HG02610 (cell line): ENCODE results near the gene LDLRAD2.

Experiments used
- ATAC-seq: cut with Tn5 transposase; IDR thresholded peaks from one replicate; pipeline ENCODE4 v1.9.1; 2021; ENCODE audit warnings: mild to moderate bottlenecking, moderate library complexity; ENCODE audit not compliant: unreplicated experiment

LDLRAD2 gene

DNA sequence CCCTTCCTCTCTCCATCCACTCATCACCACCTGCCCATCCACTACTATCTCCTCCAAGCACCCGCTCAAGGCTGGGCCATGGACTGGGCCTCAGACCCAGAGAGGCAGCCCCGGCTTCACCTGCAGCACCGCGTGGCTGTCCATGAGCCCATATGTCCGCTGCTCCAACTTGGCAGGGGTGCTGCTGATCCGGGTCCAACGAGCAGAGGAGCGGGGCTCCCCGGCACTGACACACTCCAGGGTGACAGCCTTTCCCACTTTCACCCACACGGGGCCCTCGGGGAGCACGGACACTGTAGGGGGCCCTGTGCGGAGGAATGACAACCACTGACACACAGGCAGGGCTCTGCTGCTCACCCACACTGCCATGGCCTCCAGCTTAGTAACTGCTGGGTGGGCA lies 28.9 kb downstream of the LDLRAD2 start:
- no peak for ATAC-seq

DNA sequence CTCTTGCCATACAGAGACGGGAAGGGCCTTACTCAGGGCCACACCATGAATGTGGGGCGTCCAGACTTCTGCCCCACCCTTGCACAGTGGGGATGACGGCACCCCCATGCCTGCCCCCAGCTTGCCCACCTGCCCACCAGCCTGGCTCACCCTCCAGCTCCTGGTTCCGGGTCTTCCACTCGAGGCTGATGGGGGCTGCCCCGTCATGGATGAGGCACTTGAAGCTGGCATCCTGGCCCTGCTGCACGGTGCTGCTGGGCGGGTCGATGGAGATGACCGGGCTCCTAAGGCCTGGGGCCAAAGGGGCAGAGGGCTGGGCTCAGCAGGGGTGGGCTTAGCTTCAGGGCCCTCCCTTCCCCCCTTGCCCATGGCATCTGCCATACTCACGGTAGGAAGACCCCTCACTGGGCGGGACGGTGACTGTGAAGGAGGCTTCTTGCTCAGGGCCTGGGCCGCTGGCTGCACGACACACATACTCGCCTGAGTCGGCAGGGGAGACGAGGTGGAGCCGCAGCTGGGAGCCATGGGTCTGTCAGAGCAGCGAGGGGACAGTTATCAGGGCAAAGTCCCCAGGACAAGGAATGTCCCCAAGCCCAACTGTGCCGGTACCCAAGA lies 29.9 kb downstream of the LDLRAD2 start:
- ATAC-seq, result no peak

DNA sequence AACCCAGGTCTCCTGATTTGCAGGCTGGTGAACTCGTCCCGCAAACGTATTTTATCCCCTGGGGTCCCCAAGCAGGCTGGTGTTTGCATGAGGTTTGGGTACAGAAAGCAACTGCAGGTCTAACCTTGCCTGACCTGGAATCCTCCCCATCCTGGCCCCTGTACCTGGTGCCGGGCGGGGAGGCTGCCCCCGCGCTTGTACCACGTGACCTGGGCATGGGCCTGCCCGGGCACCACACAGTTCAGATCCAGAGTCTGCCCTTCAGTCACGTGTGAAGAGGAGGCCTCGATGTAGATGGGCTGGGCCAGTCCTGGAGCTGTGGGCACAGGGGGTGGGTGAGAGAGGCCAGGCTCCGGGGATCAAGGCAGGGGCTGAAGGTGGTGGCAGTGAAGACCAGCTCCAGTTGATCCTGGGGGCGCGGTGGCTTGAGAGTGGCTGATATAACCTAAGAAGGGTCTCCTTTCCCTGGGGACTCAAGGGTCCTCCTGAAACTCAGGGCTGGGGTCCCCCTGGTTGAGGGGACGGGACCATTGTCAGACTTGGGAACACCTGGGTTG lies 30.6 kb downstream of the LDLRAD2 start:
- ATAC-seq, result no peak

DNA sequence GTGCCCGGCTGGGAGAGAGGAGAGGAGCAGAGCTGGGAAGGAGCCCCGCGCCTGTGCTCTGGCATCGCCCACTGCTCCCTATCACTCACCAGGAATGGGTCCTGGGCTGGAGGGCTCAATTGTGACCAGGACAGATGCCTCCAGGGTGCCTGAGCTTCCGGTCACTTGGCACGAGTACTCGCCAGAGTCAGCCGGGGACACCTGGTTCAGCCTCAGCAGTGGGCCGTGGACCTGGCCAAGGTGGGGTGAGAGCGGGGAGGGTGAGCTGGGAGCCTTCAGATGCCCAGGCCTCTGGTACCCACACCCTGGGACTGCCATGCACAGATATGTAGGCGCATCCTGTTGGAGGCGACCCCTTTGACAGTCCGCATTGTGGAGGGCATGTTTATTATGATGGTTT lies 31.1 kb downstream of the LDLRAD2 start:
- no peak for ATAC-seq

DNA sequence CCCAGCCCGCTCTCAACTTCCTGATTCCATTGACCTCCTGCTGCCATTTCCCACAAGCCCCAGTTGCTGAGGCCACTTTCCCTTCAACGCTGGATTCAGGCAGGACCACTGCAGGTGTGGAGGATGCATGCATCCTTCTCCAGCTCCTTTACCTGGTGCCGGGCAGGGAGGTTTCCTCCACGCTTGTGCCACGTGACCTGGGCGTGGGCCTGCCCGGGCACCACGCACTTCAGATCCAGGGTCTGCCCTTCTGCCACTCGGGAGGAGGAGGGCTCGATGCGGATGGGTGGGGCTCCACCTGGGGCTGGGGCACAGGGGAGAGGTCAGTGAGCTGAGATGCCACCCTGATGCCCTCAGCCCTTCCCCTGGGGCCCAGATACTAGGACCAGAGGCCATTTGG lies 31.9 kb downstream of the LDLRAD2 start:
- no peak for ATAC-seq

DNA sequence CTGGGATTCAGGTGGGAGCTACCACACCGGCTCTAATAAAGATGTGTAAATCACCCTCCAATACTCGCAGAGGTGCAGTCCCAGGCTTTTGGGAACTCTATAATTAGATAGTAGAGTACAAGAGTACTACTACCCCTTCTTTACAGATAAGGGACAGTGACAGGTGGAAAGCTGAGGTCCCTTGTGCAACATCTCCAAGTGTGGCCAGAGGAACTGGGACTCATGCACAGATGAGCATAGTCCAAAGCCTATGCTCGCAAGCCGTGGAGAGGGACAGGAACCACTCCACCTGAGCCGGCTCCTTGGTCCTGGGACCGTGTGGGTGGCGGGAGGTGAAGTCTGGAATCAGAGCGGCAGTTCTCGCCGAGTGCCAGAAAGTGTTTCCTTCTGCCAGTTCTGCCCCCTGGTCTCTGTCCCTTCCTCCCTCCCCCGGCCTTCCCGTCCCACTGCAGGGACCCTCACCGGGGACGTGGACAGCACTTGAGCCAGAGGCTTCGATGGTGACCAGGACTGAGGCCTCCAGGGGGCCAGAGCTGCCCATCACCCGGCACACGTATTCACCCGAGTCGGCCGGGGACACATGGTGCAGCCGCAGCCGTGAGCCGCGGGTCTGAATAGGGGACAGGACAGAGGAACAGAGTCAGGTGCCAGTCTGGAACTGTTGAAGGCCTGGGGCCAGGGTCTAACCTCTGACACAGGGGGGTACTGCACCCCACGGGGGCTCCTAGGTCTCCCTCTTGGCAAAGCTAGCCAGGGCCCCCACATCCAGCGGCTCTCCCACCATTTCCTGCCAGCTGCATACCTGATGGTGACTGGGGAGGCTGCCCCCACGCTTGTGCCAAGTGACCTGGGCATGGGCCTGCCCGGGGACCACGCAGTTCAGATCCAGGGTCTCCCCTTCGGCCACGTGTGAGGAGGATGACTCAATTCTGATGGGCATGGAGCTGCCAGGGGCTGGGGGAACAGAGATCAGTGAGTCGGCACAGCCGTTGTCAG lies 33.9 kb downstream of the LDLRAD2 start:
- ATAC-seq, result no peak

- no peak for ATAC-seq
Measured at GRCh38 chr1:21847223-21848205, 35.4 kb downstream of the LDLRAD2 start.

DNA sequence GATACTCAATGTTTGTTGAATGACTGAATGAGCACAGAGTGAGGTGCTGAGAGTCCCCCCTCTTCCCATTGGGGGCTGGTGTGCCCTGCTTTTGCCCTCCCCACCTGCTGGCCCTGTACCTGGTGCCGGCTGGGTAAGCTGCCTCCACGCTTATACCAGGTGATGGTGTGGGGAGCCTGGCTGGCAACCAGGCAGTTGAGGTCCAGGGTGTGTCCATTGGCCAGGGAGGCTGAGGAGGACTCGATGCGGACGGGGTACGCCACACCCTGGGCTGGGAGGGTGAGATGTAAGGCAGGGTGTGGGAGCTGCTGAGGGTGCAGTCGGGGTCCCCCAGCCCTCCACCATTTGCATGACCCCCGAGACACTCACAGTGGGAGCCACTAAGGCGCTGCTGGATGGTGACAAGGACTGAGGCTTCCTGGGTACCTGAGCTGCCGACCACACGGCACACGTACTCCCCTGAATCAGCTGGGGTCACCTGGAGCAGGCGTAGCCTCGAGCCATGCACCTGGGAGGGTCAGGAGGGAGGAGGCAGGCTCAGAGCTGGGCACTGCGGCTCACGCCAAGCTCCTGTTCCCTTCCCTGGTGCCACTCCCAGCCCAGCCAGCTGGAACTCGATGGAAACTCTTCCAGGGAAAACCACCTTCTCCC lies 36.6 kb downstream of the LDLRAD2 start:
- ATAC-seq, result no peak

GRCh38 chr1:21849909-21850576 lies 38.0 kb downstream of the LDLRAD2 start:
- ATAC-seq, result no peak

- ATAC-seq, result no peak
Measured at GRCh38 chr1:21851430-21852250, 39.6 kb downstream of the LDLRAD2 start.

- peak; percentile 59 for ATAC-seq
Measured at GRCh38 chr1:21852282-21853130, 40.4 kb downstream of the LDLRAD2 start.

DNA sequence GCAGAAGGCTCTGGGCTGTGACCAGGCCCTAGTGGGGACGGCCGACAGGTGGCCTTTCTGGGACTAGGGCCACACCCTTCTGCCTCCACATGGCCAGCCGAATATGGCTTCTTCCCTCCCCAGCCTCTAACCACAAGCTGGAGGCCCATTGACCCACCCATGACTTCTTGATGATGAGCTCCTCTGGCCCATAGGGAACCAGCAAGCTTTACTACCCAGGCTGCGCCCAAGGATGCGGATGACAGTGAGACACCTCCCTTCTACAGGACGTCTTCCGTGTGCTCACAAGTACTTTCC lies 41.0 kb downstream of the LDLRAD2 start:
- ATAC-seq, result no peak

- no peak for ATAC-seq
Measured at GRCh38 chr1:21854090-21854750, 42.2 kb downstream of the LDLRAD2 start.

DNA sequence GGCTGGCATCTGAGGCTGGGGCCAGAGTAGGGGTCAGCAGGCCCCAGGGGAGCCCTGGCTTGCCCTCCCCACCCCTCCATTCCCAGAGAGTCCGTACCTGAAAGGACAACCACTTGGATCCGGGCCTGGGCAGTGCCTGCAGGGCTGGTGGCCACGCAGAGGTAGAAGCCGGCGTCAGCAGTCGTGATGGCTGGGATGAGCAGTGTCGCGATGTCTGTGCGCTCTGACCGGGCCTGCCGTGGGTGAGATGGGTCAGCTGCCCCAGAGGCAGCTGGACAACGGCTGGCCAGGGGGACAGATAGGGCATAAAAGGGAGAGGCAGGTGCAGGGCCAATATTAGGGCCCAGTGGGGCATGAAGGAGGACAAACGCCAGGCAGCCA lies 42.7 kb downstream of the LDLRAD2 start:
- no peak for ATAC-seq

- ATAC-seq, result no peak
Measured at GRCh38 chr1:21855257-21856096, 43.4 kb downstream of the LDLRAD2 start.

DNA sequence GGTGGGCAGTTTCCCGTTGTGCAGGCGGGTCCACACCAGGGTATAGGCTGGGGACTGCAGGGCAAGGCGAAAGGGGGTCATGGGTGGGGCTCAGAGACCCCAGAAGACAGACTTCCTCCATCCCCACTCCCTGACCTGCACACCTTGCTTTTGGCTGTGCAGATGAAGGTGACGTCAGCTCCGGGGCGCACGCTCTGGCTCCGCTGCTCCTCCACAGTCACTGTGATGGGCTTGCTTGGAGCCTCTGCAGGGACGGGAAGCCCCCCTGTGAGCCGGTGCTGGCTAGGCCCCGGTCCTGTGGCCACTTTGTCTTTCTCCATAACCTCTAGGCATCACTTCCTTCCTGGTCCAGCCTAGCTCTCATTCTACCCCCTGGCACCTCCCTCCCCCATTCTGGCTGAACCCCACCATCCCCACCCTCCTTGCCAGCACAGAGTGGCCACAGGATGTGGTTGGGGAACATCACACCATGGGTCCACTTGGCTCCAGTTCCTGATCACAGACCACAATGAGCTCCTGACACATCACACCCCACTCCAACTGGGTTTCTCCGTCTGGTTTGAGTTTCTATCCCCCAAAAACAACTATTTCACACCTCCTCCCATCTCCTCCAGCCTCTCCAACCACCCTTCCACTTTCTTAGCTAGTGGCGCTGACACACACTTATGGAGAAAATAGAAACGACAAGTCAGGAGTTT lies 45.2 kb downstream of the LDLRAD2 start:
- ATAC-seq, result no peak
